Activated CD8-positive, alpha-beta T cell treated with anti-CD3 and anti-CD28 coated beads for 36 hours (primary cell): ENCODE data around the gene ABLIM1. TPM values are rescaled to one million over a fixed set of nuclear protein-coding genes. Genes with fewer than 3 reads are reported as not detected.
A peak's percentile ranks its signal among the peaks of the same experiment; 100 is the strongest.

Source experiments
- ATAC-seq: fragments of 200-7000 bp; cut with Tn5 transposase; one replicate; pipeline ENCODE4 v1.10.0; 2021; ENCODE audit warnings: mild to moderate bottlenecking, moderate library complexity
- CTCF ChIA-PET: fragments of 350-600 bp; sonication (Branson Sonifier 250); formaldehyde crosslinking; loops from one replicate; lab custom pipeline; 2021; ENCODE audit warnings: antibody characterized with exemption; lab: Charles Lee
- POLR2A ChIA-PET: fragments of 350-600 bp; sonication (Branson Sonifier 250); formaldehyde crosslinking; loops from one replicate; lab custom pipeline; 2021; ENCODE audit warnings: antibody characterized with exemption; lab: Charles Lee
- DNase-seq: peaks from one replicate; pipeline ENCODE4 v3.0.0-alpha.2; 2020
- H3K27ac Mint-ChIP-seq: one replicate; pipeline ENCODE4 v1.8.0; 2021; ENCODE audit warnings: mild to moderate bottlenecking, mixed read lengths
- H3K27me3 Mint-ChIP-seq: one replicate; pipeline ENCODE4 v1.8.0; 2021; ENCODE audit warnings: mixed read lengths
- H3K36me3 Mint-ChIP-seq: one replicate; pipeline ENCODE4 v1.8.0; 2021; ENCODE audit warnings: low read depth, mixed read lengths
- H3K4me1 Mint-ChIP-seq: one replicate; pipeline ENCODE4 v1.8.0; 2021; ENCODE audit warnings: low read depth, mixed read lengths
- H3K4me3 Mint-ChIP-seq: one replicate; pipeline ENCODE4 v1.8.0; 2021; ENCODE audit warnings: mild to moderate bottlenecking, moderate library complexity, mixed read lengths
- H3K9me3 Mint-ChIP-seq: one replicate; pipeline ENCODE4 v1.8.0; 2021; ENCODE audit warnings: mixed read lengths
- CTCF ChIP-seq: fragments of 200-600 bp; IDR thresholded peaks from one replicate; pipeline ENCODE4 v1.8.0; 2022; ENCODE audit warnings: antibody characterized with exemption, mild to moderate bottlenecking
- intact Hi-C: fragments of 100-400 bp; cut with micrococcal nuclease; formaldehyde crosslinking; loops from one replicate; pipeline ENCODE4 v1.10.0; 2022
- total RNA-seq, 2 experiments: library from RNA; stranded (reverse); gene quantifications; one replicate each; pipeline ENCODE4 v1.2.3, GENCODE V29; 2021

Gene ABLIM1
- total RNA-seq, 2 experiments from 2014 or later, result 148 to 155 TPM

GRCh38 chr10:114388275-114388674 lies 269.8 kb downstream of the ABLIM1 start:
- Mint-ChIP-seq H3K9me3 (peaks cover 1% of the 10 kb centered on the region), H3K4me3 (no peak overlapping the region), H3K36me3 (no peaks in the 10 kb centered on the region), H3K27ac (peak overlapping the region; percentile 63), H3K4me1 (peaks cover 22% of the 10 kb centered on the region), H3K27me3 (peaks cover 8% of the 10 kb centered on the region)
- no peak for TF ChIP-seq CTCF
- intact Hi-C loops, result no loop called here
- CTCF ChIA-PET, result interaction anchor here (1.1 to 3.6 kb wide), 3 partner anchors 15 to 84 kb away, joined by 3 to 16 read pairs (median 6); no protein-coding TSS in a partner anchor
- ATAC-seq (peak; percentile 91), DNase-seq (peak; percentile 58)
- POLR2A ChIA-PET, result no interaction called here

DNA sequence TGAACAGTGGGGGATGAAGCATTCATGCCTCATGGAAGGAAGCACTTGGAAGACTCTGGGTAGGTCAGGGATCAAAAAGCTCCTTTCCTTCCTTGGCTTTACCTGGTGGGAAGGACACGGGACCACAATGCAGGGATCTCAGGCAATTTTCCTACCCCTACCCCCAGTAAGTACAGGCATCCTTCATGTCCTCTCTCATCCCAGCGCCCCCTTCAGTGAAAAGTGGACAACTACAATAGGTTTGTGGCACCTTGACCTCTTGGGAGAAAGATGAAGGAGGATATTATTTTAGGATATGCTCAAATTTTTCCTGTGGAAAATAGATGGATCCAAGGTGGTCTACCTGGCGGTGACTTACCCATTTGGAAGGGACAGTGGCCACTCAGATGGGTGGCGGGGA lies 270.3 kb downstream of the ABLIM1 start:
- Mint-ChIP-seq H3K4me3 (no peak overlapping the region), H3K27me3 (peaks cover 8% of the 10 kb centered on the region), H3K27ac (peak overlapping the region; percentile 63), H3K4me1 (peaks cover 22% of the 10 kb centered on the region), H3K36me3 (no peaks in the 10 kb centered on the region), H3K9me3 (peaks cover 1% of the 10 kb centered on the region)
- CTCF ChIA-PET, result interaction anchor here (0.7 to 3.6 kb wide), 3 partner anchors 13 to 84 kb away, joined by 3 to 16 read pairs (median 6); no protein-coding TSS in a partner anchor
- POLR2A ChIA-PET, result interaction anchor here (0.9 kb wide), 1 partner anchor 10 kb away, joined by 3 read pairs; no protein-coding TSS in a partner anchor
- TF ChIP-seq CTCF, result no peak
- ATAC-seq, result no peak
- intact Hi-C loops, result no loop called here
- no peak for DNase-seq

GRCh38 chr10:114386452-114386851 lies 271.6 kb downstream of the ABLIM1 start:
- peaks cover 1% of the 10 kb centered on the region for H3K9me3 Mint-ChIP-seq
- ATAC-seq (no peak), DNase-seq (no peak)
- TF ChIP-seq CTCF, result no peak
- ChIA-PET CTCF (interaction anchor here (3.6 kb wide), 1 partner anchor 83 kb away, joined by 16 read pairs; no protein-coding TSS in a partner anchor), POLR2A (interaction anchor here (1.0 kb wide), 1 partner anchor 100 kb away, joined by 3 read pairs; no protein-coding TSS in a partner anchor)
- H3K36me3 Mint-ChIP-seq, result no peaks in the 10 kb centered on the region
- no peak overlapping the region for H3K4me3 Mint-ChIP-seq
- peaks cover 11% of the 10 kb centered on the region for H3K27me3 Mint-ChIP-seq
- intact Hi-C loops, result no loop called here
- peaks cover 22% of the 10 kb centered on the region for H3K4me1 Mint-ChIP-seq
- no peak overlapping the region for H3K27ac Mint-ChIP-seq

- intact Hi-C loops, result no loop called here
- no peaks in the 10 kb centered on the region for H3K36me3 Mint-ChIP-seq
- H3K4me1 Mint-ChIP-seq, result peaks cover 22% of the 10 kb centered on the region
- DNase-seq (no peak), ATAC-seq (no peak)
- no peak overlapping the region for H3K27ac Mint-ChIP-seq
- peaks cover 15% of the 10 kb centered on the region for H3K27me3 Mint-ChIP-seq
- no peak for TF ChIP-seq CTCF
- ChIA-PET POLR2A (no interaction called here), CTCF (no interaction called here)
- H3K9me3 Mint-ChIP-seq, result peaks cover 1% of the 10 kb centered on the region
- H3K4me3 Mint-ChIP-seq, result no peak overlapping the region
These were observed 272.5 kb downstream of the ABLIM1 start for GRCh38 chr10:114385557-114385956.

GRCh38 chr10:114384601-114385000 lies 273.5 kb downstream of the ABLIM1 start:
- H3K36me3 Mint-ChIP-seq, result no peaks in the 10 kb centered on the region
- ChIA-PET CTCF (no interaction called here), POLR2A (no interaction called here)
- intact Hi-C loops, result no loop called here
- no peak for ATAC-seq
- H3K9me3 Mint-ChIP-seq, result peaks cover 1% of the 10 kb centered on the region
- no peak for TF ChIP-seq CTCF
- peaks cover 18% of the 10 kb centered on the region for H3K27me3 Mint-ChIP-seq
- H3K4me3 Mint-ChIP-seq, result no peak overlapping the region
- peaks cover 22% of the 10 kb centered on the region for H3K4me1 Mint-ChIP-seq
- no peak overlapping the region for H3K27ac Mint-ChIP-seq
- no peak for DNase-seq
